H1 (cell line): ENCODE measurements around the gene CWC27. TPM values are rescaled to one million over a fixed set of nuclear protein-coding genes. Genes with fewer than 3 reads are reported as not detected.

Experiments used
- CTCF ChIA-PET: fragments of 300-600 bp; sonication (Branson Sonifier 250); formaldehyde crosslinking; loops from one replicate; lab custom pipeline; 2021; ENCODE audit not compliant: partially characterized antibody; lab: Charles Lee
- POLR2A ChIA-PET: fragments of 300-600 bp; sonication (Branson Sonifier 250); formaldehyde crosslinking; loops from one replicate; lab custom pipeline; 2021; ENCODE audit warnings: inconsistent platforms; ENCODE audit not compliant: partially characterized antibody; lab: Charles Lee
- DNase-seq, 2 experiments: peaks; one replicate each; pipeline versions ENCODE4 v3.0.0 to v3.0.0-alpha.2; 2010 to 2022; ENCODE audit warnings: low spot score in 2 of 2, low read depth in 1 of 2, mixed read lengths in 1 of 2
- FAIRE-seq: peaks from 2 replicates; lab custom pipeline; 2011; peaks lifted over from hg19 to GRCh38; lab: Jason Lieb, UNC
- H2AFZ ChIP-seq: 2 replicates; pipeline ENCODE4 v1.8.1; 2012; ENCODE audit warnings: low read length, inconsistent platforms
- H2AK5ac ChIP-seq: 2 replicates; pipeline ENCODE4 v1.6.1; 2013; ENCODE audit warnings: low read depth, low read length
- H2BK120ac ChIP-seq: replicated peaks from 2 replicates; pipeline ENCODE3; 2013; ENCODE audit warnings: low read depth, low read length, inconsistent platforms
- H2BK12ac ChIP-seq: 2 replicates; pipeline ENCODE4 v1.6.1; 2013; ENCODE audit warnings: low read depth, low read length
- H2BK15ac ChIP-seq: 2 replicates; pipeline ENCODE4 v1.6.1; 2013; ENCODE audit warnings: low read length
- H2BK20ac ChIP-seq: 2 replicates; pipeline ENCODE4 v1.6.1; 2013; ENCODE audit warnings: low read length
- H2BK5ac ChIP-seq: 2 replicates; pipeline ENCODE4 v1.6.1; 2013; ENCODE audit warnings: low read depth, low read length
- H3K14ac ChIP-seq: 2 replicates; pipeline ENCODE4 v1.6.1; 2013; ENCODE audit warnings: inconsistent platforms; ENCODE audit not compliant: insufficient read length
- H3K18ac ChIP-seq: 2 replicates; pipeline ENCODE4 v1.6.1; 2013; ENCODE audit warnings: low read length; ENCODE audit errors: extremely low read depth
- H3K23ac ChIP-seq: 2 replicates; pipeline ENCODE4 v1.6.1; 2013; ENCODE audit warnings: inconsistent platforms; ENCODE audit not compliant: insufficient read length
- H3K23me2 ChIP-seq: 2 replicates; pipeline ENCODE4 v1.6.1; 2013; ENCODE audit warnings: low read depth, low read length
- H3K27ac ChIP-seq: 2 replicates; pipeline ENCODE4 v1.6.1; 2011; ENCODE audit warnings: low read depth, low read length, inconsistent platforms
- H3K27me3 ChIP-seq, 4 experiments: replicated peaks in 1 of 4; 1 replicate in 1 of 4; 2 replicates in 3 of 4; pipeline versions ENCODE4 v1.6.1 to v1.8.1; 2011 to 2013; ENCODE audit warnings: low read length in 3 of 4, mild to moderate bottlenecking in 3 of 4, inconsistent platforms in 2 of 4, mixed read lengths in 2 of 4, moderate library complexity in 1 of 4; ENCODE audit not compliant: control insufficient read depth in 3 of 4, insufficient read depth in 3 of 4; ENCODE audit errors: extremely low read depth in 1 of 4
- H3K36me3 ChIP-seq, 4 experiments: 2 replicates each; pipeline versions ENCODE4 v1.6.1 to v1.8.1; 2011 to 2013; ENCODE audit warnings: mild to moderate bottlenecking in 4 of 4, low read length in 3 of 4, moderate library complexity in 2 of 4, control low read depth in 1 of 4, inconsistent platforms in 1 of 4; ENCODE audit not compliant: insufficient read depth in 4 of 4, control insufficient read depth in 2 of 4
- H3K4ac ChIP-seq: replicated peaks from 2 replicates; pipeline ENCODE3; 2013; ENCODE audit warnings: low read length, low read depth, mixed read lengths, inconsistent platforms; ENCODE audit not compliant: insufficient read length
- H3K4me1 ChIP-seq, 4 experiments: replicated peaks in 1 of 4; 1 replicate in 1 of 4; 2 replicates in 3 of 4; pipeline versions ENCODE4 v1.6.1 to v1.8.1; 2011 to 2013; ENCODE audit warnings: low read length in 3 of 4, inconsistent platforms in 2 of 4, mixed read lengths in 1 of 4; ENCODE audit not compliant: insufficient read depth in 4 of 4, control insufficient read depth in 3 of 4
- H3K4me2 ChIP-seq, 2 experiments: 2 replicates each; pipeline versions ENCODE4 v1.6.1 to v1.8.1; 2011 to 2013; ENCODE audit warnings: low read depth in 2 of 2, low read length in 2 of 2, control low read depth in 1 of 2, inconsistent platforms in 1 of 2, mild to moderate bottlenecking in 1 of 2; ENCODE audit not compliant: insufficient read depth in 1 of 2
- H3K4me3 ChIP-seq, 4 experiments: fragments of 200-600, 300-600 bp in 1 of 4; sonication (generic), shearing (Covaris generic), sonication (Bioruptor Twin) in 1 of 4; 2 replicates each; pipeline versions ENCODE4 v1.5.1 to v1.8.1; 2011 to 2016; ENCODE audit warnings: low read length in 4 of 4, low read depth in 3 of 4, control low read depth in 2 of 4, inconsistent platforms in 2 of 4, mild to moderate bottlenecking in 2 of 4, mixed read lengths in 1 of 4, moderate library complexity in 1 of 4; ENCODE audit not compliant: insufficient read depth in 2 of 4; ENCODE audit errors: extremely low read depth in 1 of 4
- H3K56ac ChIP-seq: replicated peaks from 2 replicates; pipeline ENCODE3; 2013; ENCODE audit warnings: low read depth, mild to moderate bottlenecking, mixed read lengths, low read length, inconsistent platforms; ENCODE audit not compliant: insufficient read length
- H3K79me1 ChIP-seq: 2 replicates; pipeline ENCODE4 v1.6.1; 2013; ENCODE audit warnings: low read depth, low read length, control low read depth
- H3K79me2 ChIP-seq, 2 experiments: 2 replicates each; pipeline versions ENCODE4 v1.6.1 to v1.8.1; 2012 to 2013; ENCODE audit warnings: low read length in 2 of 2, mild to moderate bottlenecking in 2 of 2, inconsistent platforms in 1 of 2; ENCODE audit not compliant: insufficient read depth in 2 of 2, control insufficient read depth in 1 of 2
- H3K9ac ChIP-seq, 4 experiments: replicated peaks in 1 of 4; 1 replicate in 1 of 4; 2 replicates in 3 of 4; pipeline versions ENCODE4 v1.6.1 to v1.8.1; 2011 to 2013; ENCODE audit warnings: low read depth in 3 of 4, low read length in 3 of 4, control low read depth in 2 of 4, mild to moderate bottlenecking in 2 of 4, moderate library complexity in 2 of 4, inconsistent platforms in 1 of 4; ENCODE audit errors: extremely low read depth in 1 of 4
- H3K9me3 ChIP-seq, 2 experiments: 2 replicates each; pipeline versions ENCODE4 v1.6.1 to v1.8.1; 2012 to 2013; ENCODE audit warnings: mild to moderate bottlenecking in 2 of 2, moderate library complexity in 2 of 2, control low read depth in 1 of 2, inconsistent platforms in 1 of 2, low read depth in 1 of 2, low read length in 1 of 2, mixed read lengths in 1 of 2; ENCODE audit not compliant: insufficient read depth in 2 of 2
- H4K20me1 ChIP-seq, 2 experiments: replicated peaks in 1 of 2; 2 replicates each; pipeline versions ENCODE3 to v1.8.1; 2011 to 2013; ENCODE audit warnings: inconsistent platforms in 2 of 2, low read length in 2 of 2, mild to moderate bottlenecking in 1 of 2; ENCODE audit not compliant: insufficient read depth in 2 of 2, control insufficient read depth in 1 of 2
- H4K5ac ChIP-seq: 2 replicates; pipeline ENCODE4 v1.6.1; 2013; ENCODE audit warnings: low read length, low read depth, mixed read lengths, inconsistent platforms; ENCODE audit not compliant: insufficient read length
- H4K8ac ChIP-seq: 2 replicates; pipeline ENCODE4 v1.8.0; 2013; ENCODE audit warnings: mild to moderate bottlenecking, moderate library complexity, low read length, inconsistent platforms; ENCODE audit not compliant: insufficient read depth; ENCODE audit errors: extremely low read depth
- H4K91ac ChIP-seq: replicated peaks from 2 replicates; pipeline ENCODE3; 2013; ENCODE audit warnings: low read length, mixed read lengths, inconsistent platforms; ENCODE audit not compliant: insufficient read length
- MAX ChIP-seq: IDR thresholded peaks from 2 replicates; pipeline ENCODE4 v1.6.1; 2012; ENCODE audit warnings: inconsistent platforms
- RNF2 ChIP-seq: fragments of 200-900, 300-1000 bp; sonication (generic); IDR thresholded peaks from 2 replicates; pipeline ENCODE4 v1.7.1; 2016; ENCODE audit warnings: borderline replicate concordance, low read depth, mild to moderate bottlenecking, antibody characterized with exemption, low read length; ENCODE audit not compliant: poor library complexity, severe bottlenecking; ENCODE audit errors: missing control alignments
- YY1 ChIP-seq: IDR thresholded peaks from 2 replicates; pipeline ENCODE4 v1.6.1; 2011; ENCODE audit warnings: low read depth, mild to moderate bottlenecking, low read length
- WGBS, 2 experiments: shearing (Covaris generic) in 1 of 2; methylation state at CpG; one replicate each; pipeline versions ENCODE4 v1.1.6 to v1.1.7; 2013 to 2015; ENCODE audit warnings: low lambda C conversion rate in 2 of 2, mixed read lengths in 2 of 2, inconsistent platforms in 1 of 2, low coverage in 1 of 2, missing lambda C conversion rate in 1 of 2; ENCODE audit not compliant: insufficient replicate concordance in 2 of 2, insufficient coverage in 1 of 2, insufficient read length in 1 of 2; ENCODE audit errors: extremely low coverage in 1 of 2, missing lambda C conversion rate in 1 of 2; 5-methylcytosine and 5-hydroxymethylcytosine counted together
- polyA plus RNA-seq, 7 experiments: library from polyadenylated mRNA; depleted of rRNA in 3 of 7; stranded (reverse) in 5 of 7; unstranded in 2 of 7; fragments of >200 nt in 5 of 7; fragments of 200-250 nt in 2 of 7; gene quantifications; 1 replicate in 5 of 7; 2 replicates in 1 of 7; 4 replicates in 1 of 7; pipeline versions ENCODE4 v1.2.1 to v1.2.3, GENCODE V29; 2011 to 2013; ENCODE audit warnings: missing spikeins in 2 of 7, mixed read lengths in 2 of 7
- total RNA-seq: library from RNA; stranded (reverse); fragmentation: NEBNext Ultra II Directional; extraction: Animal tissue kit (Norgen Biotek cat#: 25700); gene quantifications from 2 replicates; pipeline ENCODE4 v1.2.1, GENCODE V29; 2021

CWC27 gene
- total and polyA plus RNA-seq, 2 of the 8 experiments (the other 6 are each of a cell fraction or from before 2014, with no cell fraction given) = 24.9 to 43.4 TPM

- no peak overlapping the region for H3K14ac ChIP-seq
- no peak overlapping the region for H4K5ac ChIP-seq
- H3K23ac ChIP-seq = no peak overlapping the region
- no peak overlapping the region for H3K4me2 ChIP-seq
- H3K56ac ChIP-seq = no peak overlapping the region
- no peaks in the 10 kb centered on the region for H3K79me1 ChIP-seq
- no peak overlapping the region for H2BK20ac ChIP-seq
- H4K91ac ChIP-seq = no peak overlapping the region
- H4K20me1 ChIP-seq = no peaks in the 10 kb centered on the region
- H3K23me2 ChIP-seq = peaks cover 3% of the 10 kb centered on the region; the same call in 1 of the 2 replicates
- no peak overlapping the region for H3K4me3 ChIP-seq
- POLR2A ChIA-PET = no interaction called here
- no peak overlapping the region for H2BK12ac ChIP-seq
- H3K27ac ChIP-seq = no peak overlapping the region
- no peak overlapping the region for H2BK15ac ChIP-seq
- no peak overlapping the region for H2AK5ac ChIP-seq
- H2BK5ac ChIP-seq = no peak overlapping the region
- H3K9me3 ChIP-seq = no peaks in the 10 kb centered on the region
- CTCF ChIA-PET = interaction anchor here (0.9 kb wide), 1 partner anchor 11 kb away, joined by 3 read pairs; no protein-coding TSS in a partner anchor
- no peaks in the 10 kb centered on the region for H3K79me2 ChIP-seq
- no peaks in the 10 kb centered on the region for H3K27me3 ChIP-seq
- no peak overlapping the region for H2AFZ ChIP-seq
- FAIRE-seq = no peak
- H3K9ac ChIP-seq = no peak overlapping the region
- no peak overlapping the region for H4K8ac ChIP-seq
- H3K4ac ChIP-seq = no peak overlapping the region
- H2BK120ac ChIP-seq = no peak overlapping the region
- TF ChIP-seq YY1 (no peak), MAX (no peak), RNF2 (no peak)
- TF ChIP-seq, all 59 proteins: peak for 0
- 93% methylated on average over 2 of the region's 2 CpGs; no CpG with 5 or more reads in 1 of the 2 experiments for WGBS, 2 experiments
- Histone ChIP-seq H3K18ac (no peak overlapping the region), H3K36me3 (no peaks in the 10 kb centered on the region), H3K4me1 (no peaks in the 10 kb centered on the region)
- DNase-seq = no peak
Observed at GRCh38 chr5:64887910-64888309, 119.2 kb downstream of the CWC27 start.
